GM18511 (cell line): ENCODE data around the gene CELSR1.

ENCODE experiments used
- ATAC-seq: cut with Tn5 transposase; IDR thresholded peaks from one replicate; pipeline ENCODE4 v1.9.1; 2021; ENCODE audit warnings: mild to moderate bottlenecking, moderate library complexity; ENCODE audit not compliant: unreplicated experiment

CELSR1 gene

GRCh38 chr22:46449116-46449691, 88.2 kb downstream of the CELSR1 start:
- no peak for ATAC-seq

- ATAC-seq: no peak
These were observed 89.1 kb downstream of the CELSR1 start for GRCh38 chr22:46448333-46448732.

GRCh38 chr22:46447906-46448305, 89.5 kb downstream of the CELSR1 start:
- no peak for ATAC-seq

GRCh38 chr22:46446799-46447198, 90.6 kb downstream of the CELSR1 start:
- ATAC-seq: no peak

GRCh38 chr22:46445771-46446420, 91.5 kb downstream of the CELSR1 start:
- ATAC-seq: no peak

GRCh38 chr22:46444390-46444854, 93.0 kb downstream of the CELSR1 start:
- ATAC-seq: no peak

- no peak for ATAC-seq
These were observed 93.5 kb downstream of the CELSR1 start for GRCh38 chr22:46443850-46444389.

- no peak for ATAC-seq
These were observed 95.1 kb downstream of the CELSR1 start for GRCh38 chr22:46442217-46442853.

GRCh38 chr22:46439576-46440465, 97.6 kb downstream of the CELSR1 start:
- ATAC-seq: no peak

GRCh38 chr22:46439111-46439510, 98.3 kb downstream of the CELSR1 start:
- ATAC-seq: no peak

GRCh38 chr22:46437671-46438440, 99.6 kb downstream of the CELSR1 start:
- ATAC-seq: no peak

GRCh38 chr22:46436595-46437175, 100.7 kb downstream of the CELSR1 start:
- no peak for ATAC-seq

- ATAC-seq: no peak
These were observed 104.1 kb downstream of the CELSR1 start for GRCh38 chr22:46433318-46433717.

GRCh38 chr22:46432164-46433068, 105.0 kb downstream of the CELSR1 start:
- ATAC-seq: no peak

- no peak for ATAC-seq
These were observed 106.2 kb downstream of the CELSR1 start for GRCh38 chr22:46430961-46431838.

GRCh38 chr22:46429325-46429853, 108.0 kb downstream of the CELSR1 start:
- ATAC-seq: no peak

- ATAC-seq: no peak
These were observed 108.7 kb downstream of the CELSR1 start for GRCh38 chr22:46428602-46429324.
